Endothelial cell of umbilical vein (primary cell): ENCODE results near the gene NKX3-2. TPM values are rescaled to one million over a fixed set of nuclear protein-coding genes. Genes with fewer than 3 reads are reported as not detected.

Experiments
- BruUV-seq: library from RNA; stranded (reverse); fragments of 400-500 nt; replicated peaks from 2 replicates; lab custom pipeline; 2021; lab: Mats Ljungman, UMichigan
- CTCF ChIA-PET: fragments of 300-600, 350-600 bp; sonication (Branson Sonifier 250); formaldehyde crosslinking; loops from one replicate; lab custom pipeline; 2021; ENCODE audit warnings: antibody characterized with exemption, inconsistent platforms; lab: Charles Lee
- POLR2A ChIA-PET: fragments of 300-600, 350-600 bp; sonication (Branson Sonifier 250); formaldehyde crosslinking; loops from one replicate; lab custom pipeline; 2021; ENCODE audit warnings: antibody characterized with exemption, inconsistent platforms; lab: Charles Lee
- DNase-seq: peaks from one replicate; pipeline ENCODE4 v3.0.0-alpha.2; 2011; ENCODE audit warnings: low read depth, low spot score
- FAIRE-seq: peaks from 2 replicates; lab custom pipeline; 2011; peaks lifted over from hg19 to GRCh38; lab: Jason Lieb, UNC
- H2AFZ ChIP-seq: 2 replicates; pipeline ENCODE4 v1.6.0; 2012; ENCODE audit warnings: low read depth, low read length, control low read depth, inconsistent platforms
- H3K27ac ChIP-seq: 2 replicates; pipeline ENCODE4 v1.5.1; 2011; ENCODE audit warnings: low read depth, mild to moderate bottlenecking, control low read depth, low read length, moderate library complexity; ENCODE audit not compliant: insufficient read depth
- H3K27me3 ChIP-seq, 2 experiments: 2 replicates each; pipeline versions ENCODE4 v1.6.0 to v1.6.1; 2011; ENCODE audit warnings: low read length in 2 of 2, mixed read lengths in 1 of 2; ENCODE audit not compliant: control insufficient read depth in 2 of 2, insufficient read depth in 2 of 2
- H3K36me3 ChIP-seq, 2 experiments: 2 replicates in 1 of 2; 3 replicates in 1 of 2; pipeline ENCODE4 v1.5.1; 2011; ENCODE audit warnings: low read length in 2 of 2, mild to moderate bottlenecking in 1 of 2, moderate library complexity in 1 of 2; ENCODE audit not compliant: control insufficient read depth in 2 of 2, insufficient read depth in 2 of 2; ENCODE audit errors: extremely low read depth in 1 of 2
- H3K4me1 ChIP-seq: 3 replicates; pipeline ENCODE4 v1.5.1; 2011; ENCODE audit warnings: mild to moderate bottlenecking, low read length; ENCODE audit not compliant: control insufficient read depth, insufficient read depth; ENCODE audit errors: extremely low read depth
- H3K4me2 ChIP-seq: 2 replicates; pipeline ENCODE4 v1.6.1; 2011; ENCODE audit warnings: low read length, control low read depth, mixed read lengths; ENCODE audit not compliant: insufficient read depth
- H3K4me3 ChIP-seq, 3 experiments: fragments of 200-600 bp in 1 of 3; sonication (generic), shearing (Covaris generic) in 1 of 3; replicated peaks in 1 of 3; 2 replicates each; pipeline ENCODE4 v1.5.1; 2011 to 2016; ENCODE audit warnings: control low read depth in 3 of 3, low read length in 3 of 3, mild to moderate bottlenecking in 2 of 3, inconsistent platforms in 1 of 3, low read depth in 1 of 3, moderate library complexity in 1 of 3; ENCODE audit not compliant: insufficient read depth in 1 of 3
- H3K79me2 ChIP-seq: 2 replicates; pipeline ENCODE4 v1.6.0; 2012; ENCODE audit warnings: low read length, inconsistent platforms; ENCODE audit not compliant: control insufficient read depth, insufficient read depth
- H3K9ac ChIP-seq: replicated peaks from 2 replicates; pipeline ENCODE3; 2011; ENCODE audit warnings: low read length, control low read depth; ENCODE audit not compliant: insufficient read depth; ENCODE audit errors: extremely low read depth
- H3K9me1 ChIP-seq: replicated peaks from 3 replicates; pipeline ENCODE4 v1.6.0; 2011; ENCODE audit warnings: mild to moderate bottlenecking, low read length; ENCODE audit not compliant: control insufficient read depth, insufficient read depth; ENCODE audit errors: extremely low read depth
- H3K9me3 ChIP-seq: replicated peaks from 2 replicates; pipeline ENCODE4 v1.5.1; 2012; ENCODE audit warnings: low read length, inconsistent platforms; ENCODE audit not compliant: control insufficient read depth, insufficient read depth
- H4K20me1 ChIP-seq: replicated peaks from 2 replicates; pipeline ENCODE3; 2011; ENCODE audit warnings: mild to moderate bottlenecking, low read length; ENCODE audit not compliant: control insufficient read depth, insufficient read depth; ENCODE audit errors: extremely low read depth
- EZH2 ChIP-seq: IDR thresholded peaks from 2 replicates; pipeline ENCODE4 v1.6.1; 2012; ENCODE audit warnings: borderline replicate concordance, low read depth, mild to moderate bottlenecking, moderate library complexity, low read length, inconsistent platforms; ENCODE audit not compliant: severe bottlenecking
- FOS ChIP-seq: IDR thresholded peaks from 2 replicates; pipeline ENCODE4 v1.6.1; 2011; ENCODE audit warnings: mild to moderate bottlenecking, low read length, moderate library complexity, borderline replicate concordance; ENCODE audit not compliant: insufficient read depth
- GATA2 ChIP-seq: IDR thresholded peaks from 2 replicates; pipeline ENCODE4 v1.7.0; 2011; ENCODE audit warnings: low read depth, mild to moderate bottlenecking, moderate library complexity, mixed read lengths, low read length; ENCODE audit not compliant: insufficient read length, insufficient read depth
- JUN ChIP-seq: IDR thresholded peaks from 2 replicates; pipeline ENCODE4 v1.6.1; 2011; ENCODE audit warnings: borderline replicate concordance, low read depth; ENCODE audit not compliant: insufficient read length, insufficient read depth
- MYC ChIP-seq: IDR thresholded peaks from one replicate; pipeline ENCODE4 v1.6.1; 2011; ENCODE audit warnings: mild to moderate bottlenecking, low read depth, low read length
- POLR2A ChIP-seq: IDR thresholded peaks from 2 replicates; pipeline ENCODE4 v1.6.1; 2012; ENCODE audit warnings: low read depth, mild to moderate bottlenecking, control low read depth, low read length
- POLR2AphosphoS5 ChIP-seq: IDR thresholded peaks from 2 replicates; pipeline ENCODE4 v1.6.1; 2012; ENCODE audit warnings: low read depth, mild to moderate bottlenecking, control low read depth, low read length, moderate library complexity; ENCODE audit not compliant: insufficient read depth
- dilution Hi-C: fragments of 300-500 bp; cut with MboI; formaldehyde crosslinking; loops from one replicate; pipeline ENCODE4 v1.15.0; 2019; ENCODE audit warnings: low sequenced_read_pairs; ENCODE audit not compliant: extremely low pct_ligation_motif_present
- intact Hi-C: fragments of 100-400 bp; cut with micrococcal nuclease; formaldehyde crosslinking; loops from one replicate; pipeline ENCODE4 v1.10.0; 2022
- polyA plus RNA-seq, 4 experiments: library from polyadenylated mRNA; depleted of rRNA in 3 of 4; stranded (reverse) in 3 of 4; unstranded in 1 of 4; fragments of >200 nt; gene quantifications; 2 replicates each; pipeline versions ENCODE4 v1.2.1 to v1.2.3, GENCODE V29; 2011 to 2012; ENCODE audit warnings: missing spikeins in 1 of 4
- total RNA-seq: library from RNA; stranded (reverse); gene quantifications from 2 replicates; pipeline ENCODE4 v1.2.3, GENCODE V29; 2021
- TF ChIP-seq, protein P1 (sequence below): IDR thresholded peaks from 2 replicates; pipeline ENCODE4 v1.6.1; 2011; ENCODE audit not compliant: insufficient read depth, insufficient read length
- TF ChIP-seq, protein P2 (sequence below), 2 donors: IDR thresholded peaks; 1 replicate in 1 of 2; 2 replicates in 1 of 2; pipeline ENCODE4 v1.5.1; 2011; ENCODE audit warnings: low read length in 2 of 2, mild to moderate bottlenecking in 2 of 2, moderate library complexity in 2 of 2, control low read depth in 1 of 2, inconsistent platforms in 1 of 2, low read depth in 1 of 2; ENCODE audit not compliant: insufficient read depth in 1 of 2; ENCODE audit errors: extremely low read depth in 1 of 2

The NKX3-2 gene
- total and polyA plus RNA-seq, 2 donors (not counting 3 experiments of a cell fraction or from before 2014, with no cell fraction given): not detected

DNA sequence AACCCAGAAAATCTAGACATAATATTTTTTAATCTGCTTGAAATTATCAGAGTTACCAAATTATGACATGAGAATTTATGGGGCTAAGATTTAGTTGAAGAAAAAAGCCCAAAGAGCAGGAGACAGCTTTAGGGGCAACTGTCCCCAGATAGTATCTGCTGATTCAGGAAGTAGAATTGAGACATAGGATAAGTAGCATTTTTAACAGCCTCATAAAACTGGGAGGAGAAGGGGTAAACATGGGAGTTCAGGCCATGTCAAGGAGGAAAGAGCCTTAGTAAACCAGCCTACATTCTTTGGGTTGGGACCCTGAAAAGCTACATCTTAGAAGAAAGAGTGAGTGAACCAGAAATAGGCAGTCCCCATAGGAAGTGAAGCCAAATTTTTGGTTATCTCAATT lies 50.5 kb downstream of the NKX3-2 start:
- CTCF ChIA-PET: interaction anchor here (0.7 kb wide), 1 partner anchor 13 kb away, joined by 3 read pairs; no protein-coding TSS in a partner anchor
- TF ChIP-seq, protein P1, sequence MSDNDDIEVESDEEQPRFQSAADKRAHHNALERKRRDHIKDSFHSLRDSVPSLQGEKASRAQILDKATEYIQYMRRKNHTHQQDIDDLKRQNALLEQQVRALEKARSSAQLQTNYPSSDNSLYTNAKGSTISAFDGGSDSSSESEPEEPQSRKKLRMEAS: no peak
- TF ChIP-seq FOS (no peak), JUN (no peak), POLR2A (no peak), POLR2AphosphoS5 (no peak), MYC (no peak), EZH2 (no peak), GATA2 (no peak)
- TF ChIP-seq, protein P2, sequence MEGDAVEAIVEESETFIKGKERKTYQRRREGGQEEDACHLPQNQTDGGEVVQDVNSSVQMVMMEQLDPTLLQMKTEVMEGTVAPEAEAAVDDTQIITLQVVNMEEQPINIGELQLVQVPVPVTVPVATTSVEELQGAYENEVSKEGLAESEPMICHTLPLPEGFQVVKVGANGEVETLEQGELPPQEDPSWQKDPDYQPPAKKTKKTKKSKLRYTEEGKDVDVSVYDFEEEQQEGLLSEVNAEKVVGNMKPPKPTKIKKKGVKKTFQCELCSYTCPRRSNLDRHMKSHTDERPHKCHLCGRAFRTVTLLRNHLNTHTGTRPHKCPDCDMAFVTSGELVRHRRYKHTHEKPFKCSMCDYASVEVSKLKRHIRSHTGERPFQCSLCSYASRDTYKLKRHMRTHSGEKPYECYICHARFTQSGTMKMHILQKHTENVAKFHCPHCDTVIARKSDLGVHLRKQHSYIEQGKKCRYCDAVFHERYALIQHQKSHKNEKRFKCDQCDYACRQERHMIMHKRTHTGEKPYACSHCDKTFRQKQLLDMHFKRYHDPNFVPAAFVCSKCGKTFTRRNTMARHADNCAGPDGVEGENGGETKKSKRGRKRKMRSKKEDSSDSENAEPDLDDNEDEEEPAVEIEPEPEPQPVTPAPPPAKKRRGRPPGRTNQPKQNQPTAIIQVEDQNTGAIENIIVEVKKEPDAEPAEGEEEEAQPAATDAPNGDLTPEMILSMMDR (IDR thresholded peaks at IDR 0.05; ENCODE audit: extremely low read depth in 1 of 2, insufficient read depth in 1 of 2, low read depth in 1 of 2, low read length in 2 of 2): no peak
- no peaks in the 10 kb centered on the region for H3K9me3 ChIP-seq

More for the DNA sequence above, 50.5 kb downstream of the NKX3-2 start:
- Histone ChIP-seq H3K9me1 (no peaks in the 10 kb centered on the region), H2AFZ (no peak overlapping the region), H3K36me3 (no peaks in the 10 kb centered on the region), H4K20me1 (no peaks in the 10 kb centered on the region), H3K27me3 (peaks cover 13 to 25% of the 10 kb centered on the region in 2 experiments), H3K4me3 (no peak overlapping the region), H3K9ac (no peak overlapping the region), H3K79me2 (no peaks in the 10 kb centered on the region), H3K4me1 (no peaks in the 10 kb centered on the region), H3K4me2 (no peak overlapping the region), H3K27ac (no peak overlapping the region)
- intact Hi-C loops: no loop called here
- dilution Hi-C loops: no loop called here
- POLR2A ChIA-PET: no interaction called here
- BruUV-seq: no TSS peak
- FAIRE-seq (no peak), DNase-seq (no peak)
